Non-pigmented ciliary epithelial cell (primary cell): ENCODE results near the gene MEGF9.
A peak's percentile ranks its signal among the peaks of the same experiment; 100 is the strongest.
"Not testable (repeated sequence)": the region's sequence is repeated elsewhere in the genome, so short reads cannot be mapped to it uniquely, and the experiment has no call there.

Source experiments
- DNase-seq: peaks from one replicate; pipeline ENCODE4 v3.0.0-alpha.2; 2010; ENCODE audit warnings: low read depth

Gene MEGF9

DNA sequence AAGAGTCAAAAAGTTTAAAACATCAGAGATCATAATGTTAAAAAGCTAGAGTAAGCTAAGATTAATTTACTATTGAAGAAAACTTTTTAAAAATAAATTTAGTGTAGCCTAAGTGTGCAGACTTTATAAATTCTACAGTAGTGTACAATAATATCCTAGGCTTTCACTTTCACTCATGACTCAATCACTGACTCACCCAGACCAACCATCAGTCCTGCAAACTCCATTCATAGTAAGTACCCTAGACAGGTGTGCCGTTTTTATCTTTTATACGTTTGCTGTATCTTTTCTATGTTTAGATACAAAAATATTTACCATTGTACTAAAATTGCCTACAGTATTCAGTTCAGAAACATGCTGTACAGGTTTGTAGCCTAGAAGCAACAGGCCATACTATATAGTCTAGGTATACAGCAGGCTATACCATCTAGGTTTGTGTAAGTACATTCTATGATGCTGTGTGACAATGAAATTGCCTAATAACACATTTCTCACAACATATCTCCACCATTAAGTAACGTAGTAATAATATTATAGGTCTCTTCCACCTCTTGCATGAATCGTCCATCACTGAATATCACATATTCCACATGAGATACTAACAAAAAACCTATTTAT, 59.2 kb downstream of the MEGF9 start:
- peak; percentile 9 for DNase-seq

- DNase-seq, result no peak
Observed at GRCh38 chr9:120654272-120654671, 60.0 kb downstream of the MEGF9 start.

DNA sequence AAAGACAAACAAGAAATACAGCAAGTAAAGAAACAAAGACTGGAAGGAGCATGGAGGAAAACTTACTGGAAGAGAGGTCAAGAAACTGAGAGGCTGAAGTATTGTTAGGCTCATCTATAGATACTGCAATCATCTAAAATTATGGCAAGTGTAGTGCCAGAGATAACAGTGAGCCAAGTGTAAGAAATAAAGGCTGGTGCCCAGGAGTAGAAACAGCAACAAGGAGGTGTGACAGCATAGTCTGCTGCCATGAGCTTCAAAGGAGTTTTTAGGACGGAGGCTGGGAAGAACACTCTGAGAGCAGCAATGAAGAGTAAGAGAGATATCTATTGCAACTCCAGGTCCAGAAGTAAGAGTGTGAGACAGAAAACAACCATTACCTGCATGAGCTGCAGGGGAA, 60.5 kb downstream of the MEGF9 start:
- no peak for DNase-seq

GRCh38 chr9:120652934-120653333, 61.3 kb downstream of the MEGF9 start:
- no peak for DNase-seq

DNA sequence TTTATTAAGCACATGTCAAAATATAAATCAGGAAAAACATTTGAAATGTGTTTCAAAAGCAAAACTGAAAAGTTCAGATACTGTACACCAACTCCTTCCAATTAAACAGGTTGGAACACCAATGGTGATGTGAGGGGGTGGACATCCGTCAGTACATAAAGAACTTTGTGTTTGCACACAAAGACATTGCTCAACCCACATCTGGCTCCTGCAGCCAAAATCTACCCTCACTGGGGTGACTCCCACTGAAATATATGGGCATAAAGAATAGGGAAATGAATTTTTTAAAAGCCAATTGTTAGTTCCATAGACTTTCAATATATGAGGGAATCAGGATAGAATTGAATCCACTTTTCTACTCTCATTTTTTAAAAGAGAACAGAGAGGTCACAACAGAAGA, 63.9 kb downstream of the MEGF9 start:
- DNase-seq, result no peak

- no peak for DNase-seq
Observed at GRCh38 chr9:120648581-120649197, 65.6 kb downstream of the MEGF9 start.

DNA sequence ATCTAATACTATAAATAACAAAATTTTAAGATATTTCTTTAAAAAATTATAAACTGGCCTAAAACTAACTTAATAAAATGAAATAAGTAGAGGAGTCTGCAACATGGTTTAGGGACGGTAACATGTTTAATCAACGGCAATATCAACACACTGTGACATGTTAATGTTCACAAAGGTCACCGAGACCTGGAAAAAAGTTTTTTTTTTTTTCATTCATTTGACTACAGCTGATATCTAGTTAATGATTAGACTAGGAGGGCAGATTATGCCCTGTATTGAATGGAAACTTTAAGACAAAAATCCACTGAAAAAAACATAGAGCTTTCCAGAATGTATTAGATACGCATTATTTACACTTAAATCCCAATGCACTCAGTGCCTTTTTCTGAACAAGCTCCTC, 67.3 kb downstream of the MEGF9 start:
- DNase-seq, result no peak

GRCh38 chr9:120645760-120646159, 68.5 kb downstream of the MEGF9 start:
- DNase-seq, result no peak

- no peak for DNase-seq
Observed at GRCh38 chr9:120643061-120643460, 71.2 kb downstream of the MEGF9 start.

DNA sequence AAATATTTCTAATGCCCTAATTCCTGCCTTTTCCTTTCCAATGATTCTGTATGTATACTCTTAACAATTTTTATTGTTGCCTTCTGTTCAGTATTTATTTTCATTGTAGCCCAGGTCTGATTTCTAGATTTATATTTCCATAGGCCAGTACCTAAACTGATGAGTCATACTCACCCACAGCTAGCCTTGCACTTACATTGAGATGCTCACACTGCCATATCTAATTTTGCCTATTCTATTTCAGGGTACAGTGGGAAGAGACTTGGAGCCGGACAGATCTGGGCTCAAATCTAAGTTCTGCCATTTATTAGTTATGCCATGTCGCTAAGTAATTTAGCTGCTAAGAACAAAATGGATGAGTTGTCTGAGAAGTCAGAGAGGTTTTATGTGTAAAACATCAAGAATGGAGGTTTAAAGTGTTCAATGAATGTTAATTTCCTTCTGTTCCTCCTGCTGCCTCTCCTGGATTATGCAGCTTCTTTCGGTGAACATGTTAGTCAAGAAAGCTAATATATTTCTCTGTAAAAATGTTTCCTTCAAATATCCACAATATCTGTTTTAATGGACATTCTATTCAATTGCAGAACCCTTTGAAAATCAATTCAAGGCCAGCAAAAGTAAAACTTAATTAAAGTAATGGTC, 72.0 kb downstream of the MEGF9 start:
- DNase-seq, result no peak

DNA sequence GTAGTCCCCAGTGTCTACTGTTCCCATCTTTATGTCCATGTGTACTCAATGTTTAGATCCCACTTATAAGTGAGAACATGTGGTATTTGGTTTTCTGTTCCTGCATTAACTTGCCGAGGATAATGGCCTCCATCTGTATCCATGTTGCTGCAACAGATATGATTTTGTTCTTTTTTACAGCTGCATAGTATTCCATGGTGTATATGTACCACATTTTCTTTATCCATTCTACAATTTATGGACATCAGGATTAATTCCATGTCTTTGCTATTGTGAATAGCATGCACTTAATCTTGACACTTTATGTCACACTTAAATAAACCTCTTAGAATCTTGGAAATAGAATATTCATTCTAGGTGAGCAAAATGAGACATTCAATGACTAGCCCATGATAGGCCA, 73.4 kb downstream of the MEGF9 start:
- not testable (repeated sequence) for DNase-seq

GRCh38 chr9:120640380-120640779, 73.9 kb downstream of the MEGF9 start:
- no peak for DNase-seq

DNA sequence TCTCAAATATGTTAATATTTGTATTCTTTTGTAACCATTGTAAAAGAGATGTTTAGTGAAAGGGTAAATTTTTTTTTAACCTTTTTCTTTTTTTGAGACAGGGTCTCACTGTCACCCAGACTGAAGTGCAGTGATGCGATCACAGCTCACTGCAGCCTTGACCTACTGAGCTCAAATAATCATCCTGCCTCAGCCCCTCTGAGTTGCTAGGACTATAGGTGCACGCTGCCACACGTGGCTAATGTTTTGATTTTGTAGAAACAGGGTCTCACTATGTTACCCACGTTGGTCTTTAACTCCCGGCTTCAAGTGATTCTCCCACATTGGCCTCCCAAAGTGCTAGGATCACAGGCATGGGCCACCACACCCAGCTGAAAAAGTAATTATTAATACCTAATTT, 76.4 kb downstream of the MEGF9 start:
- no peak for DNase-seq

- no peak for DNase-seq
Observed at GRCh38 chr9:120636194-120636957, 77.9 kb downstream of the MEGF9 start.

DNA sequence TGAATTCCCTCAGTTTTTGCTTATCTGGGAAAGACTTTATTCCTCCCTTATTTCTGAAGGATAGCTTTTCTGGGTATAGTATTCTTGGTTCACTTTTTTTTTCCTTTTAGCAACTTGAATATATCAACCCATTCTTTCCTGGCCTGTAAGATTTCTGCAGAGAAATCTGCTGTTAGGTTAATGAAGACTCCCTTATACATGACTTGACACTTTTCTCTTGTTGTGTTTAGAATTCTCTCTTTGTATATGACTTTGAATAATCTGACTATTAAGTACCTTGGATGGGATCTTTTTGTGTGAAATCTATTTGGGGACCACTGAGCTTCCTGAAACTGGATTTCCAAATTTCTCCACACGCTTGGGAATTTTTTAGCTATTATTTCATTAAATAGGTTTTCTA, 79.3 kb downstream of the MEGF9 start:
- no peak for DNase-seq

- no peak for DNase-seq
Observed at GRCh38 chr9:120630333-120630732, 83.9 kb downstream of the MEGF9 start.

GRCh38 chr9:120628925-120629497, 85.3 kb downstream of the MEGF9 start:
- DNase-seq, result not testable (repeated sequence)

DNA sequence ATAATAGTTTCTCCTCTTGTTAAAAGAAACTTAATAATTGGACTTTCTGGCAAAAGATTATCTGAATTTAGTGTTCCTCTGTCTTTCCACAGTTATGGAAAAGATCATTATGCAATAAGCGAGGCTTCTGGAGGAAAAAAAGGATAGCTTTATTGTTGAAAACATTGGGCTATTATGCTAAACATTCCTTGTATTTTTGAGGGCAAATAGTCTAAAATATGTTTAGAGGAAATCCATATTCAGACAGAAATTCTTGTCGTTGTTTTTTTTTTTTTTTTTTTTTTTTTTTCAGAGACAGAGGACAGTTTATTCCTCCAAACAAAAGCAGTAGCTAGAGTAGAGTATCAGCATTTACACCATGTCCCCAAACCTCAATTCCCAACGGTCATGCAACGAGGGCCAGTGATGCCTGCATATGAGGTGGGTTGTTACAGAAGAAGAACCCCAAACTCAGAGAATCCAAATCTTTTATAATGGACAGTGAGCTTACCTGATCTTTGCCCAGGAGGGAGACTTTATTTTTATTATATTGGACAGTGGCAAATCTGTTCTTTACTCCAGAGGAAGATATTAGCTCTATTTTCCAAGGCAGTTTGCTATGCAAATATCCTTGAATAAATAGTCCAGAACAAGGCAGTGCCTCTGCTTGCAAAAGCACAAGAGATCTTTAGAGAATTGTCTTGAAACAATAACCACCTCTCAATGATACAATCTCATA, 85.9 kb downstream of the MEGF9 start:
- DNase-seq, result no peak

DNA sequence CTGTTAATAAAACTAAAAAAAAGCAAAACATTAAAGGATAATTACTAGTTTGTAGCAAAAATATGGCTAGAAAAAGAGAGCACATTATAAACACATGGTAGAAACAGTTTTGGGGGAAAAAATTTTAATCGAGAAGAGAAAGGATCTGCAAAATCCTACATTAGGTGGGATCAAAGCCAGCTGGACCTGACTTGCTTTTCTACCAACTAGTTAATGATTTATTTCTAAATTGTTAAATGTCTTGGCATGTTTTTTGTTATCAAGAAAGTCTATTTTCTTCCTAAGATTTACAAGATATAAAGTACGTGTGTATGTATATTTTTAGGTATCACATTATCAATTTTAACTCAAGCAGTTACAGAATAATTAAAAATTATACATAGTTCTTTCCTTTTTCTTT, 87.2 kb downstream of the MEGF9 start:
- DNase-seq, result no peak

- no peak for DNase-seq
Observed at GRCh38 chr9:120626512-120626911, 87.8 kb downstream of the MEGF9 start.

DNA sequence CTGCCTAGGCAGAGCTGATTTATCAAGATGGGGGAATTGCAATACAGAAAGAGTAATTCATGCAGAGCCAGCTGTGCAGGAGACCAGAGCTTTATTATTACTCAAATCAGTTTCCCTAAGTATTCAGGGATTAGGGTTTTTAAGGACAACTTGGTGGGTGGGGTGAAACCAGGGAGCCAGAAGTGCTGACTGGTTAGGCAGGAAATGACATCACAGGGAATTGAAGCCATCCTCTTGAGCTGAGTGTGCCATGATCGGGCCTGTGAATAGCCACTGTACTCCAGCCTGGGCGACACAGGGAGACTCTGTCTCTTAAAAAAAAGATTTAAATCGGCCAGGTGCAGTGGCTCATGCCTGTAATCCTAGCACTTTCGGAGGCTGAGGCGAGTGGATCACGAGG, 89.0 kb downstream of the MEGF9 start:
- DNase-seq, result no peak

- DNase-seq, result no peak
Observed at GRCh38 chr9:120622790-120623189, 91.5 kb downstream of the MEGF9 start.
